ENCODE data around the gene CLMP.
"Not testable (repeated sequence)": the region's sequence is repeated elsewhere in the genome, so short reads cannot be mapped to it uniquely, and the experiment has no call there.

DNA sequence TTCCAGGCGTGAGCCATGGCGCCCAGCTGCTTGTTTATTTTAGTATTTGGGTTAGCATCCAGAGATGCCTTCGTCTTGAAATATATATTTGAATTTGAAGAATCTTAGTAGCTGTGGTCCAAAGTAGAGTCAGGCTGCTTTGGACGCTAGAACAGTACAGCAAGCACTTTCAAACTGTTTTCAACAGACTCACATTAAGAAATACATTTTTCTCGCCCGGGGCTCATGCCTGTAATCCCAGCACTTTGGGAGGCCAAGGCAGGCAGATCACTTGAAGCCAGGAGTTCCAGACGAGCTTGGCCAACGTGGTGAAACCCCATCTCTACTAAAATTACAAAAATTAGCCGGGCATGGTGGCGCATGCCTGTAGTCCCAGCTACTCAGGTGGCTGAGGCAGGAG is 106.2 kb downstream of the CLMP start:
- not testable (repeated sequence) for TF ChIP-seq CTCF (IDR thresholded peaks at IDR 0.05); EZH2 (IDR thresholded peaks at IDR 0.05; ENCODE audit: borderline replicate concordance, insufficient read depth, low read depth, low read length, poor library complexity, severe bottlenecking)

All from B cell (primary cell).